ENCODE data around the gene TAX1BP3.

- TF ChIP-seq CTCF (IDR thresholded peaks at IDR 0.05) (no peak), POLR2AphosphoS5 (IDR thresholded peaks at IDR 0.05; ENCODE audit: low read depth, low read length) (no peak), TCF7L2 (IDR thresholded peaks at IDR 0.05; ENCODE audit: low read depth, low read length) (no peak), SIN3A (IDR thresholded peaks at IDR 0.05; ENCODE audit: borderline replicate concordance, insufficient read depth, low read depth, low read length) (no peak)
- TF ChIP-seq, protein P1, sequence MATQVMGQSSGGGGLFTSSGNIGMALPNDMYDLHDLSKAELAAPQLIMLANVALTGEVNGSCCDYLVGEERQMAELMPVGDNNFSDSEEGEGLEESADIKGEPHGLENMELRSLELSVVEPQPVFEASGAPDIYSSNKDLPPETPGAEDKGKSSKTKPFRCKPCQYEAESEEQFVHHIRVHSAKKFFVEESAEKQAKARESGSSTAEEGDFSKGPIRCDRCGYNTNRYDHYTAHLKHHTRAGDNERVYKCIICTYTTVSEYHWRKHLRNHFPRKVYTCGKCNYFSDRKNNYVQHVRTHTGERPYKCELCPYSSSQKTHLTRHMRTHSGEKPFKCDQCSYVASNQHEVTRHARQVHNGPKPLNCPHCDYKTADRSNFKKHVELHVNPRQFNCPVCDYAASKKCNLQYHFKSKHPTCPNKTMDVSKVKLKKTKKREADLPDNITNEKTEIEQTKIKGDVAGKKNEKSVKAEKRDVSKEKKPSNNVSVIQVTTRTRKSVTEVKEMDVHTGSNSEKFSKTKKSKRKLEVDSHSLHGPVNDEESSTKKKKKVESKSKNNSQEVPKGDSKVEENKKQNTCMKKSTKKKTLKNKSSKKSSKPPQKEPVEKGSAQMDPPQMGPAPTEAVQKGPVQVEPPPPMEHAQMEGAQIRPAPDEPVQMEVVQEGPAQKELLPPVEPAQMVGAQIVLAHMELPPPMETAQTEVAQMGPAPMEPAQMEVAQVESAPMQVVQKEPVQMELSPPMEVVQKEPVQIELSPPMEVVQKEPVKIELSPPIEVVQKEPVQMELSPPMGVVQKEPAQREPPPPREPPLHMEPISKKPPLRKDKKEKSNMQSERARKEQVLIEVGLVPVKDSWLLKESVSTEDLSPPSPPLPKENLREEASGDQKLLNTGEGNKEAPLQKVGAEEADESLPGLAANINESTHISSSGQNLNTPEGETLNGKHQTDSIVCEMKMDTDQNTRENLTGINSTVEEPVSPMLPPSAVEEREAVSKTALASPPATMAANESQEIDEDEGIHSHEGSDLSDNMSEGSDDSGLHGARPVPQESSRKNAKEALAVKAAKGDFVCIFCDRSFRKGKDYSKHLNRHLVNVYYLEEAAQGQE (IDR thresholded peaks at IDR 0.05; ENCODE audit: insufficient read depth in 1 of 2, low read depth in 2 of 2, low read length in 1 of 2): no peak
Observed at GRCh38 chr17:3667366-3668278, 756 bp downstream of the TAX1BP3 start.
